CD8-positive, alpha-beta memory T cell (primary cell): Measurements from ENCODE around the gene OBSCN. TPM values are rescaled to one million over a fixed set of nuclear protein-coding genes. Genes with fewer than 3 reads are reported as not detected.

Experiments
- CTCF ChIA-PET: fragments of 350-600 bp; sonication (Branson Sonifier 250); formaldehyde crosslinking; loops from one replicate; lab custom pipeline; 2021; ENCODE audit warnings: antibody characterized with exemption; lab: Charles Lee
- POLR2A ChIA-PET: fragments of 350-600 bp; sonication (Branson Sonifier 250); formaldehyde crosslinking; loops from one replicate; lab custom pipeline; 2021; ENCODE audit warnings: antibody characterized with exemption; lab: Charles Lee
- DNase-seq, 5 donors: peaks; one replicate each; pipeline versions ENCODE4 v3.0.0 to v3.0.0-alpha.2; 2020 to 2022; ENCODE audit warnings: mixed read lengths in 1 of 5
- H3K27ac ChIP-seq: one replicate; pipeline ENCODE4 v1.7.0; 2013; ENCODE audit warnings: low read depth, mild to moderate bottlenecking, low read length, moderate library complexity
- H3K27me3 ChIP-seq: 2 replicates; pipeline ENCODE4 v1.7.0; 2013; ENCODE audit warnings: low read length, mild to moderate bottlenecking; ENCODE audit not compliant: insufficient read depth, poor library complexity, severe bottlenecking
- H3K36me3 ChIP-seq: 2 replicates; pipeline ENCODE4 v1.7.0; 2013; ENCODE audit warnings: mild to moderate bottlenecking, low read length, moderate library complexity; ENCODE audit not compliant: insufficient read depth
- H3K4me1 ChIP-seq: 2 replicates; pipeline ENCODE4 v1.7.0; 2013; ENCODE audit warnings: mild to moderate bottlenecking, low read length, moderate library complexity; ENCODE audit not compliant: insufficient read depth
- H3K4me3 ChIP-seq: 2 replicates; pipeline ENCODE4 v1.7.0; 2013; ENCODE audit warnings: mild to moderate bottlenecking, low read length
- H3K9me3 ChIP-seq: 2 replicates; pipeline ENCODE4 v1.7.0; 2013; ENCODE audit warnings: mild to moderate bottlenecking, low read length
- H3K27ac Mint-ChIP-seq, 8 donors: one replicate each; pipeline ENCODE4 v1.8.0; 2020 to 2021; ENCODE audit warnings: mixed read lengths in 8 of 8, mild to moderate bottlenecking in 6 of 8, inconsistent platforms in 3 of 8, moderate library complexity in 3 of 8
- H3K27me3 Mint-ChIP-seq, 2 donors: one replicate each; pipeline ENCODE4 v1.8.0; 2020 to 2021; ENCODE audit warnings: mixed read lengths in 2 of 2, mild to moderate bottlenecking in 1 of 2, moderate library complexity in 1 of 2
- H3K36me3 Mint-ChIP-seq, 3 donors: one replicate each; pipeline ENCODE4 v1.8.0; 2020 to 2021; ENCODE audit warnings: mixed read lengths in 3 of 3, inconsistent platforms in 1 of 3, mild to moderate bottlenecking in 1 of 3
- H3K4me1 Mint-ChIP-seq, 3 donors: one replicate each; pipeline ENCODE4 v1.8.0; 2020 to 2021; ENCODE audit warnings: mixed read lengths in 3 of 3, inconsistent platforms in 1 of 3, mild to moderate bottlenecking in 1 of 3
- H3K4me3 Mint-ChIP-seq, 7 donors: one replicate each; pipeline ENCODE4 v1.8.0; 2020 to 2021; ENCODE audit warnings: mixed read lengths in 7 of 7, mild to moderate bottlenecking in 6 of 7, moderate library complexity in 4 of 7, inconsistent platforms in 2 of 7
- H3K9me3 Mint-ChIP-seq, 5 donors: one replicate each; pipeline ENCODE4 v1.8.0; 2020 to 2022; ENCODE audit warnings: mixed read lengths in 5 of 5, mild to moderate bottlenecking in 3 of 5, moderate library complexity in 2 of 5, inconsistent platforms in 1 of 5
- polyA plus RNA-seq: library from polyadenylated mRNA; unstranded; fragments of 300-500 nt; fragmentation: Illumina TruSeq; gene quantifications from one replicate; pipeline ENCODE4 v1.2.3, GENCODE V29; 2021
- total RNA-seq, 2 experiments: library from RNA; stranded (reverse); gene quantifications; one replicate each; pipeline ENCODE4 v1.2.3, GENCODE V29; 2021

Gene OBSCN
- total and polyA plus RNA-seq, 3 experiments from 2014 or later, result 3.0 to 13.6 (median 10.9) TPM

GRCh38 chr1:228337711-228338520, 130.1 kb downstream of the OBSCN start:
- Histone ChIP-seq H3K27ac (no peak overlapping the region), H3K4me3 (no peak overlapping the region), H3K27me3 (no peaks in the 10 kb centered on the region), H3K36me3 (no peaks in the 10 kb centered on the region), H3K4me1 (no peaks in the 10 kb centered on the region), H3K9me3 (no peaks in the 10 kb centered on the region)
- ChIA-PET CTCF (no interaction called here), POLR2A (no interaction called here)
- Mint-ChIP-seq H3K27me3 (no peaks in the 10 kb centered on the region), H3K4me1 (no peaks in the 10 kb centered on the region), H3K4me3 (no peak overlapping the region), H3K27ac (no peak overlapping the region), H3K36me3 (peaks cover 0 to 38% (median 3%) of the 10 kb centered on the region in 3 donors), H3K9me3 (no peaks in the 10 kb centered on the region)
- peak in 2 of 5 donors; percentile 0 to 35 for DNase-seq

GRCh38 chr1:228338521-228339051, 130.7 kb downstream of the OBSCN start:
- Histone ChIP-seq H3K4me1 (no peaks in the 10 kb centered on the region), H3K27me3 (no peaks in the 10 kb centered on the region), H3K9me3 (no peaks in the 10 kb centered on the region), H3K27ac (no peak overlapping the region), H3K36me3 (no peaks in the 10 kb centered on the region), H3K4me3 (no peak overlapping the region)
- H3K27me3 Mint-ChIP-seq, result no peaks in the 10 kb centered on the region
- ChIA-PET CTCF (no interaction called here), POLR2A (no interaction called here)
- H3K4me1 Mint-ChIP-seq, result no peaks in the 10 kb centered on the region
- H3K4me3 Mint-ChIP-seq, result no peak overlapping the region
- H3K27ac Mint-ChIP-seq, result no peak overlapping the region
- peaks cover under 1 to 37% (median 4%) of the 10 kb centered on the region in 3 donors for H3K36me3 Mint-ChIP-seq
- no peaks in the 10 kb centered on the region for H3K9me3 Mint-ChIP-seq
- peak in 1 of 5 donors; percentile 42 for DNase-seq

- no peaks in the 10 kb centered on the region for H3K4me1 ChIP-seq
These were observed 131.3 kb downstream of the OBSCN start for GRCh38 chr1:228339059-228339704.

GRCh38 chr1:228339766-228340685, 132.2 kb downstream of the OBSCN start:
- Histone ChIP-seq H3K9me3 (no peaks in the 10 kb centered on the region), H3K4me1 (no peaks in the 10 kb centered on the region), H3K36me3 (no peaks in the 10 kb centered on the region), H3K27ac (no peak overlapping the region), H3K4me3 (no peak overlapping the region), H3K27me3 (no peaks in the 10 kb centered on the region)
- no peak overlapping the region for H3K4me3 Mint-ChIP-seq
- ChIA-PET CTCF (no interaction called here), POLR2A (no interaction called here)
- H3K4me1 Mint-ChIP-seq, result no peaks in the 10 kb centered on the region
- H3K27ac Mint-ChIP-seq, result peak overlapping the region in 1 of 8 donors; percentile 76
- H3K36me3 Mint-ChIP-seq, result peaks cover 5 to 28% (median 8%) of the 10 kb centered on the region in 3 donors
- peaks cover 0 to 8% (median 0%) of the 10 kb centered on the region in 5 donors for H3K9me3 Mint-ChIP-seq
- no peaks in the 10 kb centered on the region for H3K27me3 Mint-ChIP-seq
- peak in 1 of 5 donors; percentile 33 for DNase-seq

More at GRCh38 chr1:228339059-228339704, 131.3 kb downstream of the OBSCN start:
- Histone ChIP-seq H3K27me3 (no peaks in the 10 kb centered on the region), H3K36me3 (no peaks in the 10 kb centered on the region), H3K4me3 (no peak overlapping the region), H3K27ac (no peak overlapping the region), H3K9me3 (no peaks in the 10 kb centered on the region)
- peaks cover 5 to 32% (median 6%) of the 10 kb centered on the region in 3 donors for H3K36me3 Mint-ChIP-seq
- H3K4me3 Mint-ChIP-seq, result no peak overlapping the region
- no peaks in the 10 kb centered on the region for H3K27me3 Mint-ChIP-seq
- no peak overlapping the region for H3K27ac Mint-ChIP-seq
- peaks cover 0 to 5% (median 0%) of the 10 kb centered on the region in 5 donors for H3K9me3 Mint-ChIP-seq
- CTCF ChIA-PET, result no interaction called here
- DNase-seq, result no peak
- H3K4me1 Mint-ChIP-seq, result no peaks in the 10 kb centered on the region
- POLR2A ChIA-PET, result no interaction called here

GRCh38 chr1:228340686-228341449, 133.0 kb downstream of the OBSCN start:
- CTCF ChIA-PET, result no interaction called here
- DNase-seq, result peak in 1 of 5 donors; percentile 41
- no peak overlapping the region for H3K4me3 ChIP-seq
- no peaks in the 10 kb centered on the region for H3K9me3 ChIP-seq
- Mint-ChIP-seq H3K4me3 (no peak overlapping the region), H3K36me3 (peaks cover 5 to 28% (median 8%) of the 10 kb centered on the region in 3 donors), H3K9me3 (peaks cover 0 to 8% (median 0%) of the 10 kb centered on the region in 5 donors), H3K27ac (no peak overlapping the region), H3K27me3 (no peaks in the 10 kb centered on the region), H3K4me1 (no peaks in the 10 kb centered on the region)
- H3K27me3 ChIP-seq, result no peaks in the 10 kb centered on the region
- no peak overlapping the region for H3K27ac ChIP-seq
- no peaks in the 10 kb centered on the region for H3K4me1 ChIP-seq
- H3K36me3 ChIP-seq, result no peaks in the 10 kb centered on the region
- POLR2A ChIA-PET, result no interaction called here

- Mint-ChIP-seq H3K27me3 (no peaks in the 10 kb centered on the region), H3K27ac (no peak overlapping the region), H3K36me3 (peaks cover 5 to 28% (median 8%) of the 10 kb centered on the region in 3 donors), H3K4me3 (no peak overlapping the region), H3K4me1 (no peaks in the 10 kb centered on the region), H3K9me3 (peaks cover 0 to 8% (median 0%) of the 10 kb centered on the region in 5 donors)
- no peak overlapping the region for H3K27ac ChIP-seq
- no peaks in the 10 kb centered on the region for H3K27me3 ChIP-seq
- no peaks in the 10 kb centered on the region for H3K4me1 ChIP-seq
- no peaks in the 10 kb centered on the region for H3K9me3 ChIP-seq
- no peak overlapping the region for H3K4me3 ChIP-seq
- CTCF ChIA-PET, result no interaction called here
- POLR2A ChIA-PET, result no interaction called here
- DNase-seq, result peak in 1 of 5 donors; percentile 33
- H3K36me3 ChIP-seq, result no peaks in the 10 kb centered on the region
These were observed 133.6 kb downstream of the OBSCN start for GRCh38 chr1:228341450-228341813.
